CD1c-positive myeloid dendritic cell (primary cell): ENCODE results near the gene SLC44A4.
"Not testable (repeated sequence)": the region's sequence is repeated elsewhere in the genome, so short reads cannot be mapped to it uniquely, and the experiment has no call there.

ENCODE experiments used
- DNase-seq: peaks from one replicate; pipeline ENCODE4 v3.0.0-alpha.2; 2016; ENCODE audit errors: extremely low spot score

Gene SLC44A4

DNA sequence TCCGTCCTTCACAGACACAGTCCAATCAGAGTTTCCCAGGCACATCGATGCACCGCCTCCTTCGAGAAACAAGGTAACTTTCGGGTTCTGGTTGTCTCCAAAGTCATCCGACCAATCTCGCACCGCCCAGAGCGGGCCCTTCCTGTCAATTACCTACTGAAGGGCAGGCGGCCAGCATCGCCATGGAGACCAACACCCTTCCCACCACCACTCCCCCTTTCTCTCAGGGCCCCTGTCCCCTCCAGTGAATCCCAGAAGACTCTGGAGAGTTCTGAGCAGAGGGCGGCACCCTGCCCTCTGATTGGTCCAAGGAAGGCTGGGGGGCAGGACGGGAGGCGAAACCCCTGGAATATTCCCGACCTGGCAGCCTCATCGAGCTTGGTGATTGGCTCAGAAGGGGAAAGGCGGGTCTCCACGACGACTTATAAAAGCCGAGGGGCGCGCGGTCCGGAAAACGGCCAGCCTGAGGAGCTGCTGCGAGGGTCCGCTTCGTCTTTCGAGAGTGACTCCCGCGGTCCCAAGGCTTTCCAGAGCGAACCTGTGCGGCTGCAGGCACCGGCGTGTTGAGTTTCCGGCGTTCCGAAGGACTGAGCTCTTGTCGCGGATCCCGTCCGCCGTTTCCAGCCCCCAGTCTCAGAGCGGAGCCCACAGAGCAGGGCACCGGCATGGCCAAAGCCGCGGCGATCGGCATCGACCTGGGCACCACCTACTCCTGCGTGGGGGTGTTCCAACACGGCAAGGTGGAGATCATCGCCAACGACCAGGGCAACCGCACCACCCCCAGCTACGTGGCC is 51.3 kb downstream of the SLC44A4 start, which contains the start of gene HSPA1B:
HSPA1B (plus strand) TSS at position 453 of the 794 bp plus-strand sequence; CDS start at position 666, 213 bp downstream.
- peak; percentile 97 for DNase-seq

DNA sequence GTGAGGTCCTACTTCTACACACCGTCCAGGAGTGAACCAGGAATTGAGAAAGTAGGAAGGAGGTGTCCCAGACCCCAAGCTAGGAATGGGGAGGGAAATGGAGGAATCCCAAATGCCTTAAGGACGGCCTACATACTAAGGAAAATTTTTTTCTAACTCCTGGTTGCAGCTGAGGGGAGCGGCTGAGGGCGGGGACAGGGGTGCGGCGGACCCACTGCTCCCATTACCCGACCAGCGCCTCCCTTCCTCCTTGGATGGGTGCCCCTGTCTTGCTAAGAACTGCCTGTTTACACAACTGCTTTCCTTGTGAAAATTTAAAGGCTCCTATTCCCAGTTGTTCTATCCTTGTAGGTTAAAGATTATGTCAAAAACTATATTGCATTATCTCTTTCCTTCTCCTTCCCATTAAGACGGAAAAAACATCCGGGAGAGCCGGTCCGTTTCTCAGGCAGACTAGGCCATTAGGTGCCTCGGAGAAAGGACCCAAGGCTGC is 52.0 kb downstream of the SLC44A4 start:
- no peak for DNase-seq

DNA sequence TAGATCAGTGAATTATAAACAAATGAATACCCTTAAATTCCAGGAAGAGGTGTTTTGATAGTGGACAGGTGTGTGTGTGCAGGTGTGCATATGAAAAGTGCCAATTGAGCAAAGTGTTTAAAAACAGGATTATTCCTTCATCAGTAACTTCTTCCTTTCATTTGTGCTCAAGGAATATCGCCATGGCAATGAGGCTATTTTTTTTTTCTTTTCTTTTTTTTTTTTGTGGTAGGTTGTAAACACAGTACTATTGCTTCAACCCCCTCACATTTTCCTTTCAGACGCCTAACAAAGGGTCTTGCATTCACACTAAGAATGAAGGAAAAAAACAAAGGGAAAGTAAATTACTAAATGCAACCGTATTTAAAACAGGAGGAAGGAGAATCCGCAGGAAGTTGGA is 53.2 kb downstream of the SLC44A4 start:
- no peak for DNase-seq

DNA sequence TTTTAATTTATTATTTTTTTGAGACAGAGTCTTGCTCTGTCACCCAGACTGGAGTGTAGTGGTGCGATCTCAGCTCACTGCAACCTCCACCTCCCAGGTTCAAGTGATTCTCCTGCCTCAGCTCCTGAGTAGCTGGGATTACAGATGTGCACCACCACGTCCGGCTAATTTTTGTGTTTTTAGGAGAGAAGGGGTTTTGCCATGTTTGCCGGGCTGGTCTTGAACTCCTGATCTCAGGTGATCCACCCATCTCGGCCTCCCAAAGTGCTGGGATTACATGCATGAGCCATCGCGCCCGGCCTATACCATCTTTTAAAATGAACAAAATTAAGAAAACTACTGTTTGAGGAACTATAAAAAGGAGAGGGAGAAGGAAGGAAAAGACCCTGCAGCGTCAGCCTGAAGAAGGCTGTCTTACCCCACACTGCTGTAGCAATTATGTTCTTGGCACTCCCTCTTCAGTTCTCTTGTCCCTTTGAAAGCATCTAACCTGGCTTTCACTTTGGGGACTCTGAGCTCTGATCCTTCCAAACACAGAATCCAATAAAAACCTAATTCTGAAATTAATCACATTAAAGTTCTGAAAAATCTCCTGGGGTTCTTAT is 55.1 kb downstream of the SLC44A4 start:
- not testable (repeated sequence) for DNase-seq

DNA sequence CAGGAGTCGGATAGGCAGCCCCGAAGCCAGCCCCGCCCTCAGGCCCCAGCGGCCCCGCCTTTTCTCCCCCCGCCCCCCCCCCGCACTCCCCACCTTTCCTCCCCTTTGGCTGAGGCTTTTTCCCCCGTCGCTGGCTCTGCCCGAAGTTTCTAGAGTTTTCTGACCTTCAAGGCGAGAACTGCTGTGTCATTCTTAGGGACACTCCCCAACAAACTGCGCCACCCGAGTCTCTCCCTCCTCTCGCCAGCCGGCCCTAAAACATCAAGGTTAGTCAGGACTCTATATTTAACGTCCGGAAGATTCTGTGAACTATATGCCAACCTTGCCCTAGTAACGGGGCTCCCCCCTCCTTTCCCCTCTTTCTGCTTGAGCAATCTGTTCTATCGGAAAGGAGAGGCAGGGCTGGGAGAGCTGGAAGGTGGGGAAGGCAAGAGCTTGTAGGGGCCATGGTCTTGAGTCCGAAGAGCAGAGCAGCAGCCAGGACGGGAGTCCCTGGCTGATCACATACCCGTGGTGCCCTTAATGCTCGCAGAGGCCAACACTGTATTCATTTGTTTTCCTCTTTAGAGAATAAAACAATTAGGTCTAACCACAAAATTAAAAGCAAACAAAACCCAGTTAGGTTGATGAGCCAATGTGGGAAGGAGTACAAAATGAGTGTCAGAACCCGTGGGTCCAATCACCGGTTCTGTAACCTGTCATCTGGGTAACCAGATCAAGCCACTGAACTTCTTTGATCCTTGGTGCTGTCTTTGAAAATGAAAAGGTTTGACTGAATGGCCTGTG is 56.6 kb downstream of the SLC44A4 start:
- DNase-seq, result peak; percentile 79

GRCh38 chr6:31821301-31822035 is 57.3 kb downstream of the SLC44A4 start:
- DNase-seq, result peak; percentile 73

DNA sequence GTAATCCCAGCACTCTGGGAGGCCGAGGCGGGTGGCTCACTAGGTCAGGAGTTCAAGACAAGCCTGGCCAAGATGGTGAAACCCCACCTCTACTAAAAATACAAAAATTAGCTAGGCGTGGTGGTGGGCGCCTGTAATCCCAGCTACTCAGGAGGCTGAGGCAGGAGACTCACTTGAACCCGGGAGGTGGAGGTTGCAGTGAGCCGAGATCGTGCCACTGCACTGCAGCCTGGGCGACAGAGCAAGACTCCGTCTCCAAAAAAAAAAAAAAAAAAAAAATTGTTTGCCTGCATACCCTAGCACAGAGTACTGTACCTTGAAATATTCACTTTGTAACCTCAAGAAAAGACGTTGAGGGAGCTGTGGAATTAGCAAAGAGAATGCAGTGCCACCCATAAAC is 58.4 kb downstream of the SLC44A4 start:
- DNase-seq, result not testable (repeated sequence)

DNA sequence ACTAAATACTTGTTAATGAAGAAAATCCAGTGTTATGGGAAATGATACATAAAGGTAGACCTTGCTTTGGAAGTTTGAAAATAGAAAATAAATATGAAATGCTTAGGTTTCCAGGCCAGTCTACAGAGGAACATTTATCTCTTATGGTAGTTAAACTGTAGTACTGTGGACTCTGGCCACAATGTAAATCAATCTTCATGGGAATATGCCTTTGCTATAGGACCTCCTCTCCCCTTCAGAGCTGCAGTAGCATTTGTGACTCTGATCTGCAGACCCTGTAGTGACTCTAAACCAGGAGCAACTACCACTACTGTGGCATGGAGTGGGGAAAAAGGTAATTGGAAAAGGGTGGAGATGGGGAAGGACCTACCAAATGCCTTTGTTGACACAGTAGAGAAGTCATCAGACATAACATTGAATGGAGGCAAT is 58.9 kb downstream of the SLC44A4 start:
- no peak for DNase-seq

GRCh38 chr6:31817929-31818511 is 60.8 kb downstream of the SLC44A4 start:
- not testable (repeated sequence) for DNase-seq

GRCh38 chr6:31817133-31817928 is 61.5 kb downstream of the SLC44A4 start:
- peak; percentile 53 for DNase-seq

DNA sequence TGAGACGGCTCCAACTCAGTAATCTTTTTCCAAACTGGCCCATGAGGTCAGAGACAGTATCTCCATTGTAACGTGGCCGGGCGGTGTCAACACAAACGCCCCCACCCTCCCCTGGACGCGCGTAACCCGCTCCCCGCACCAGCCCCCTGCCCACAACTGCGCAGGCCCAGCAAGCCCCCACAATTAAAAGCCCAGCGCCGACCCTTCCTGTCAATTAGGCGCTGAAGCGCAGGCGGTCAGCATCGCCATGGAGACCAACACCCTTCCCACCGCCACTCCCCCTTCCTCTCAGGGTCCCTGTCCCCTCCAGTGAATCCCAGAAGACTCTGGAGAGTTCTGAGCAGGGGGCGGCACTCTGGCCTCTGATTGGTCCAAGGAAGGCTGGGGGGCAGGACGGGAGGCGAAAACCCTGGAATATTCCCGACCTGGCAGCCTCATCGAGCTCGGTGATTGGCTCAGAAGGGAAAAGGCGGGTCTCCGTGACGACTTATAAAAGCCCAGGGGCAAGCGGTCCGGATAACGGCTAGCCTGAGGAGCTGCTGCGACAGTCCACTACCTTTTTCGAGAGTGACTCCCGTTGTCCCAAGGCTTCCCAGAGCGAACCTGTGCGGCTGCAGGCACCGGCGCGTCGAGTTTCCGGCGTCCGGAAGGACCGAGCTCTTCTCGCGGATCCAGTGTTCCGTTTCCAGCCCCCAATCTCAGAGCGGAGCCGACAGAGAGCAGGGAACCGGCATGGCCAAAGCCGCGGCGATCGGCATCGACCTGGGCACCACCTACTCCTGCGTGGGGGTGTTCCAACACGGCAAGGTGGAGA is 63.6 kb downstream of the SLC44A4 start, which contains the start of the genes HSPA1A and HSPA1L:
HSPA1A (plus strand) TSS at position 519 of the 814 bp plus-strand sequence; CDS start at position 733, 214 bp downstream.
HSPA1L (minus strand) TSS at position 259 of the 814 bp plus-strand sequence. CDS start 3,311 bp downstream, outside the sequence.
- DNase-seq, result peak; percentile 94

DNA sequence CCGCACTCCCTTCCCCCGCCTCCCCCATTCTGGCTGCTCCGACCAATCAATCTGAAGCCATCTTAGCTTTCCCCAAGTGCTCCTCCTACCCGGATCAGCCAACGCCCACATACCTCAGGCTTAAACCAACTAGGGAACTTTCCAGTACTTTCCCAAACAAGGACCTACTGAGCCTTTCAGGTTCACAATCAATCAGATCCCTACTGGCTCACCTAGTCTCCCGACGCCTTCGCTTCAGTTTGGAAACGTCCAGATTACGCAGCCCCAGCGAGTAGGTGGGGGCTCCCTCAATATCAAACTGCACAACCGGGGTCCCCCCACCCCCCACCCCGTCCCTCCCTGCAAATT is 64.1 kb downstream of the SLC44A4 start:
- DNase-seq, result peak; percentile 92

GRCh38 chr6:31813465-31813849 is 65.3 kb downstream of the SLC44A4 start:
- no peak for DNase-seq
